Stimulated activated CD8-positive, alpha-beta memory T cell treated with anti-CD3 and anti-CD28 coated beads, Interleukin-4, amount 100 ng/mL, for 4 hours (primary cell): ENCODE results near the gene TIMMDC1.

Source experiments
- DNase-seq, 2 donors: peaks; one replicate each; pipeline ENCODE4 v3.0.0-alpha.2; 2020; ENCODE audit warnings: low read depth in 2 of 2, low spot score in 1 of 2

TIMMDC1 gene, protein sequence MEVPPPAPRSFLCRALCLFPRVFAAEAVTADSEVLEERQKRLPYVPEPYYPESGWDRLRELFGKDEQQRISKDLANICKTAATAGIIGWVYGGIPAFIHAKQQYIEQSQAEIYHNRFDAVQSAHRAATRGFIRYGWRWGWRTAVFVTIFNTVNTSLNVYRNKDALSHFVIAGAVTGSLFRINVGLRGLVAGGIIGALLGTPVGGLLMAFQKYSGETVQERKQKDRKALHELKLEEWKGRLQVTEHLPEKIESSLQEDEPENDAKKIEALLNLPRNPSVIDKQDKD

DNA sequence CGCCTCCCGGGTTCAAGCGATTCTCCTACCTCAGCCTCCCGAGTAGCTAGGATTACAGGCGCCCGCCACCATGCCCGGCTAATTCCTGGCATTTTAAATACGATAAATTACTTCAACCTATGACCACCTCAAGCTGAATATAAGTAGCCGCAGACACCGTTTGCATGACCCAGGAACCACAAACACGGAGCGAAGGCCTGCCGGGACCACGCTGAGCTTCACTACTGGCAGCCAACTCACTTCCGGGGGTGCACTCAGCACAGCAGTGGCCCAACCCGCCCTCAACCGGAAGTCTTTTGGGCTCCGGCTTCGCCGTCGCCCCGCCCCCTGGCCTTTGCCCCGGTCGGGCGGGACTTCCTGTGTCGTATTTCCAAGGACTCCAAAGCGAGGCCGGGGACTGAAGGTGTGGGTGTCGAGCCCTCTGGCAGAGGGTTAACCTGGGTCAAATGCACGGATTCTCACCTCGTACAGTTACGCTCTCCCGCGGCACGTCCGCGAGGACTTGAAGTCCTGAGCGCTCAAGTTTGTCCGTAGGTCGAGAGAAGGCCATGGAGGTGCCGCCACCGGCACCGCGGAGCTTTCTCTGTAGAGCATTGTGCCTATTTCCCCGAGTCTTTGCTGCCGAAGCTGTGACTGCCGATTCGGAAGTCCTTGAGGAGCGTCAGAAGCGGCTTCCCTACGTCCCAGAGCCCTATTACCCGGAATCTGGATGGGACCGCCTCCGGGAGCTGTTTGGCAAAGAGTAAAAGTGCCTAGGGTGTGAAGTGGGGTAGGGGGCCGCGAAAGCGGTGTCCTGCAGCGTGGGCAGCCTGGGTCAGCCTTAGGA lies at the start of gene TIMMDC1:
Gene TIMMDC1, plus strand, starts transcription at position 362 of the 826 bp plus-strand sequence. Its CDS starts 187 bp downstream, at position 549.
- DNase-seq = peak; percentile 93 to 96

DNA sequence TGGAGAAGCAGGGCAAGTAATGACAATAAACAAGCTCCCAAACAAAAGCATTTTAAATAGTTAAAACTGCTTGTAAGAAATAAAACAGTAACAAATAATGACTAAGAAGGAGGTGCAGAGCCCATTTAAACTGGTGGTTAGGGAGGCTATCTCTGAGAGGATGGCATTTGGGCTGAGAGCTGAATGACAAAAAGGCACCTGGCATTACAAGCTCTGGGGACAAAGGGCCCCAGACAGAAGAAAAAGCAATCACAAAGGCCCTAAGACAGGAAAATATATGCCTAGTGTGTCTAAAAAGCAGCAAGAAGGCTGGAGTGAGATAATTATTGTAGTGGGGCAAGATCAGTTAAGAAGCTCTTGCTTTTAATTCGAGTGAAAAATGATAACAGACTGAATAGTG lies 44.5 kb upstream of the TIMMDC1 start:
- no peak for DNase-seq

DNA sequence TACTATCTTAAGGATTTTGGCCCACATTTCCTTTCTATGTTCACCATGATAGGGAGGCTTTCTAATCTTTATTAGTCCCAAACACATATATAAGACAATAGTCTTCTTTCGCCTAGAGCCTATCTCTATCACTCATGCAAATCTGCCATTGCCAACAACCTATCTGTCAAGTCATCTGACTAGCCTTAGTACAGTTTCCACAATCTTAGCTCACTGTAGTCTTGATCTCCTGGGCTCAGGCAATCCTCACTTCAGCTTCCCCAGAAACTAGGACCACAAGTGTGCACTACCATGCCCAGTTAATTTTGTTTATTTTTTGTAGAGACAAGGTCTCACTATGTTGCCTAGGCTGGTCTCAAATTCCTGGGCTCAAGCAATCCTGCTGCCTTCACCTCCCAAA lies 41.9 kb upstream of the TIMMDC1 start:
- DNase-seq = no peak

DNA sequence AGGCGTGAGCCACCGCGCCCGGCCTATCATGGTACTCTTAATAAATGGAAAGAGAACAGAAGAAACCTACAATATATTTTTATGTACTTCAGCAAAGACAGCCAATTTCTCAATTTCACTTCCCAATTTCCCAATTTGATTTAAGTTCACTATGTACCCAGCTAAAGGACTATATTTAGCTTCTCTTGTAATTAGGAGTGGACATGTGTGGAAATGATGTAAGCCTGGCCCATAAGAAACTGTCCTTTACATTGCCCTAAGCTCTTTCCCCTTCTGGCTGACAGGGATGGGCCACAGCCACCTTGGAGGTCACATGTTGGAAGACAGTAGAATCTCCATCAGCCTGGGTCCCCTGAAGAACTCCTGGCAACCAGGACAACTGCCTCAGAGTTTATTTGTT lies 41.1 kb upstream of the TIMMDC1 start:
- DNase-seq = no peak

DNA sequence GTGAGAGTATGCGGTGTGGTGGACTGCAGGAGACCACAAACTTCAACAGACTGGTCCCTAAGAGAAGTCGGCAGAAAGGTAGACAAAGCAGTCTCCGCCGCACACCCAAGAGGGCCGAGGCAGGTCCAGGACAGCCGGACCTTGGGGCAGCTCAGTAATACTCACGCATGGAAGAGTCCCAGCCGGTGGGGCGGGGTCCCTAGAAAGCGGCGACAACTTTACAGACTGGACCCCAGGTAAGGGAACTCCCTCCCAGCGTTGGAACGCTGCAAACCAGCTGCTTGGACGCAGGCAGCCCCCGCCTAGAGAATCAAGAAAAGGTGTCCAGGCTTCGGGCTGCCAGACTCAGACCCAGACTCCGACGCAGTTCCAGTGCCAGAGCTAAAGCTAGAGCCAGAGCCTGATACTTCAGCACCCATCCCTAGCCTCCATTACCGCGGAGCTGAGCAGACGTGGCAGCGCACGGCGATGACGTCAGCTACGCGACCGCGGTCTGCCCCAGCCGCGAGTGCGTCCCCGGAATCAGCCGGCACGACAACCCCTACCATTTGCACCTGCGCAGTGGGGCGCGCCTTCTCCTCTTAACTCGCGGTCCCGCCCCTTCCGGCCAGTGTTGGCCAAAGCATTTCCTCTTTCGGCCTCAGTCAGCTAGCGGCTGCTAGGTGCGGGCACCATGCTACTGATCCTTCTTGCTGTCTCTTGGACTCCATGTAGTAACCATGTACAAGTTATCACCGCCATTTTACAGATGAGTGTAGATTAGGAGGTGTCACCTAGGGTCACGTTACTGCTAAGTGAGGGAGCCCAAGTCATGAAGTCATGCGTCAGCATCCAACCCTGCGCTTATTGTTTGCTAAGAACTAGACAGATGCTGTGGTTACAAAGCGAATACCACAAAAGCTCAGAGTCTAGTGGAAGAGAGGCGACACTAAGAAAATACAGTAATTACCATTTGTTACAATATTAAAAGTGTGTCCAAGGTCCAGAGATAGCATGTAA lies 34.9 kb upstream of the TIMMDC1 start, which contains the start of gene TMEM39A:
Gene TMEM39A, minus strand, starts transcription at position 445 of the 999 bp plus-strand sequence. CDS start 1,541 bp downstream, outside the sequence.
- DNase-seq = peak; percentile 97

DNA sequence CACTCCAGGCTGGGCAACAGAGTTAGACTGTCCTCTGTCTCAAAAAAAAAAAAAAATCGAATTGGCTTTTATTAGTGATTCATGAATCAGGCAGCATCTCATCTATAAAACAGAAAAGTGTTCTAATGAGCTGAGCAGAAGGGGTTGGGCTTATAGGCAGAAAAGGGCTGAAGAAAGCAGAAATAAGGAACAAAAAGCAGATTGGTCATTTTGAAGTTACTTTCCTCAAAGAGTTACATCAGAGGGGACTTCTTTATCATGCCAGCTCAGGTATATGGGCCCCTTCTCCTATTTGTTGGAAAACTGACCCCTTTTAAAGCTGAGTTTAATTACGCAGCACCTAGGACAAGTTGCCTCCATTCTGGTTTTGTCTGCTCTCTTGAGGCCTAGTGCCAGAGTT lies 30.3 kb upstream of the TIMMDC1 start:
- DNase-seq = no peak

DNA sequence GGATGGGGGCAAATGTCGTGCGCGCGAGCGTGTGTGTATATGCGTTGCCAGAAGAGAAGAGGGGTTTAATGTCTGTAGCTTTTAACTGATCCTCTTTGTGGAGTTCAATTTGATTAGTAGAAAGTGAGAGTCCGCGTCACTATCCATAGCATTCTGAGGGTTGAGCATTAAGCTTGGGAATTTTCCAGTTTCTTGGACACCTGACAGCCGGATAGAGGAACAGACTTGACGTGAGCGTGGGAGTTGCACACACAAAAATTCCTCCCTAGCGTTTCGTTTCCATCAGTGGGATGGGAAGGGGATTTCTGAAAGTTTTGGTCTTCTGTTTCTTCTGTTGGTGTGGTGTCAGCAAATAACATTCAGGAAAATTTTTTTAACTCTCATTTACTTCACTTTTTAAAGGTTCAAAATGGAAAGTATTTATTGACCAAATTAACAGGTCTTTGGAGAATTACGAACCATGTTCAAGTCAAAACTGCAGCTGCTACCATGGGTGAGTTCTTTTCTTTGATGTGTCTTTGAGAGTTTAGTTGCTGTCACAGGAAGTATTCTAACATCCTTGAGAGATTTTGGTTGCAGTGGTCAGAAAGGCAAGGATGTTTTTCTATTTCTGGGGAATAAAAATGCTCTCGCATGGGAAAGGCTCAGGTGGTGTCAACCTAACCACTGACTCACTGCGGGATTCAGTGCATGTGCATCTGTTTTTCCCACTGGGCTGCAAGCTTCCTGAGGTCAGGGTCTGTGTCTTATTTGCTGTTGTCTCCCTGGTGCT lies 28.7 kb upstream of the TIMMDC1 start:
- DNase-seq = no peak

DNA sequence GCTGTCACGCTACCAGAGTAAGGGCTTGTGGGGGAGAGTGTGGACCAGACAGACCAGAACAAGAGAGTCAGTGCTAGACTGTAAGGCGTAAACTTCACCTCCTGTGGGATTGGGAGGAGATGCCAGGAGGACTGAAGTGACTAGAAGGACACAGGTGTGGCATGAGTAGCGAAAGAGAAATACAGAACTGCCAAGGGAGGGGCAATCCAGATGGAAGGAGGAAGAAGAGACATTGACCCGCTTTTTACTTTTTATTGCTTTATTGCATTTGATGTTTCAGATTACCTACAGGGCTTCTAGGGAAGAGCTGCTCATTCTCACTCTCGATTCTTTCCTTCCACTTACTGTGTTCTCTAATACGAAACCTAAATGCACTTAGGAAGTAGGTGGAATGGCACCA lies 27.5 kb upstream of the TIMMDC1 start:
- no peak for DNase-seq

DNA sequence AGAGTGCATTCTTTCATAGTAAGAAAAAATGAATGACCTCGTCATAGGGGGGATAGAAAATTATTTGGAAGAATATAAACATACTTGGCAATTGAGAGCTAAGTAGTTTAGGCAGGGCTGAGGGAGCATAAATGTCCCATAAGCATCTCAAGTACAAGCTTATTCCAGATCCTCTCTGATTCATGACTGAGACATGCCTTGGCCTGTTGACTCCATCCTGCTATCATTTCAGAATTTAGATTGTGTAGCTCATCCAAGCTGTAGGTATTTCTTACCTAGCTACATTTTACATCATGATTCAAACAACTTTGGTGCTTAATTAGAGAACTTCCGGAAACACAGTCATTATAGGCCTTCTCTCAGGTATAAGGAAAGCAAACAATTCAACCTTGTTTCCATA lies 17.3 kb upstream of the TIMMDC1 start:
- no peak for DNase-seq

DNA sequence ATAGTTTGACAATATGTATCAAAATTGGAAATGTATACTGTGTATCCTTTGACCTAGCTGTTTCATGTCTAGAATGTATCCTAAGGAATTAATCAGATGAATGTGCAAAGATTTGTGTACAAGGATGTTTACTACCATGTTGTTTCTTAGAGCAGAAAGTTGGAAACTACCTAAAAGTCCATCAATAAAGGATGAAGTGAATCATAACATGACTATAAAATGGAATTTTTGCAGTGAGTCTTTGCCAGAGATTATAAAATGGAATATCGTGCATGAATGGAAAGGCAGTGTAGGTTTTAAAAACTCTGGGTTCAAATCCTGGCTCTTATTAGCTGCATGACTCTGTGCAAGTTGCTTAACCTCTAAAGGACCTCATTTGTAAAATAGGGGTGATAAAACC lies 15.2 kb upstream of the TIMMDC1 start:
- DNase-seq = no peak

DNA sequence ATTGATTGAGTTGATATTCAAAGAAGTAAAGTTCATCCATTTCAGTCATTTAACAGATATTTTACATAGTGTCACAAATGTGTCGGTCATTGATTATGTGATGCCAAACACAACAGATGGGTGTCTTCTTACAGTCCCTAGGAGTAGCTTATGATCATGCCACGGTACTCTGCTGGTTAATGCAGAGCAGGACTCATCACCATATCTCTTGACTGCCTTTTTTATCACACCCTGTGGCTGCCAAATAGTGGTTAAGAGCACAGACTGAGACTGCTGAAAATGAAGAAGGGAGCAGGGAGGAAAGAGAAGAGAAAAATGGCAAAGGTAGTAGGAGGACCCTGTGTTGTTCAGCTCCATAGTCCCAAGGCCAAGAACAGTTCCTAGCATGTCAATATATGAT lies 12.8 kb upstream of the TIMMDC1 start:
- no peak for DNase-seq

DNA sequence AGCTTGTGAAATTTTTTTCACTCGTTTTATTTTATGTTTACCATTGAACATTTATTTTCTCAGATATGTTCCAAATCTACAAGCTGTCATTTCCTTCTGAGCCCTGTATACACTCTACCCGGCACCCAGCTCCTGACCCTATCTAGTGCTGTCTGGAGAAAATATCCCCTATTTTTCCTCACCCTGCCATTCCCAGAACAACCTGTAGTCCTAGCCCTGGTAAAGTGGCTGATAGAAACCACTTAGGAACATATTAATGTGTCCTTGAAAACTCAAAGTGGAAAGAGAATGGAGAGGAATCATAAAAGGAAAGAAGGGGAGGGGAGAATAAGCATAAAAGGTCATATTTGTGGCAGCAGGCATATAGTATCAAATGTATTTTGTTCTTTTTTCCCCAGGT lies 8.2 kb upstream of the TIMMDC1 start:
- DNase-seq = no peak

DNA sequence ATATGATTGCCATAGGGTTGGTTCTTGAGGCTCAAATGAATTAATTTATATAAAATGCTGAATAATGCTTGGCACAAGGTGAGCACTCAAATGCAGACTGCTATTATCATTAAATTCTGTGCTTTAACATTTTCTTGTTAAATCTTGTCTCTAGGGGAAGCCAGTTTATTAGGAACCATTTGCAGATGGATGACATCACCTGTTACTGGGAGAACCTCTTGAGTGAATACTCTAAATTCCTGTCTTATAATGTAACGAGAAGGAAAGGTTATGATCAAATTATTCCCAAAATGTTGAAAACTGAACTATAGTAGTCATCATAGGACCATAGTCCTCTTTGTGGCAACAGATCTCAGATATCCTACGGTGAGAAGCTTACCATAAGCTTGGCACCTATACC lies 6.2 kb upstream of the TIMMDC1 start:
- no peak for DNase-seq

DNA sequence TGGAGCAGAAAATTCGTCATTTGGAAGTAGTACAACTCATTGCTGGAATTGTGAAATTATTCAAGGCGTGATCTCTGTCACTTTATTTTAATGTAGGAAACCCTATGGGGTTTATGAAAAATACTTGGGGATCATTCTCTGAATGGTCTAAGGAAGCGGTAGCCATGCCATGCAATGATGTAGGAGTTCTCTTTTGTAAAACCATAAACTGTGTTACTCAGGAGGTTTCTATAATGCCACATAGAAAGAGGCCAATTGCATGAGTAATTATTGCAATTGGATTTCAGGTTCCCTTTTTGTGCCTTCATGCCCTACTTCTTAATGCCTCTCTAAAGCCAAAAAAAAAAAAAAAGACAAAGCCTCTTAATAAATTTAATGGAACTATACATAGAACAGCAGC lies 5.5 kb upstream of the TIMMDC1 start:
- DNase-seq = no peak

DNA sequence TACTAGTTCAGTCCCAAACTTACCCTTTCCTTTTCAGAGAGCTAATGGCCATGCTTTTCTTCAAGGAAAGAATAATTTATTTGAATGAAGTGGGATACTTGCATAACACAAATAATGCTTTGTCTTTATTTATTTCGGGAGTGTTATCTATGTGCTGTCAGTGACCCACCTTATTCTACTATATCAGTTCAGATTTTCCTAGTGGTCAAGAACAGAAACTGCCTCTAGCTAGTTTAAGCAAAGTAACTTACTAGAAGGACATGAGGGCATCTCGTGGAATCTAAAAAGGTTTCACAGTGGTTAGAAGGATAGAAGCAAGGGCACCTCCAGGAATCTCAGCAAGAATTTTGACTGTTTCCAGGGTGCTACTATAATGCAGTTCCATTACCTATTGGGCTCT lies 3.8 kb upstream of the TIMMDC1 start:
- no peak for DNase-seq

DNA sequence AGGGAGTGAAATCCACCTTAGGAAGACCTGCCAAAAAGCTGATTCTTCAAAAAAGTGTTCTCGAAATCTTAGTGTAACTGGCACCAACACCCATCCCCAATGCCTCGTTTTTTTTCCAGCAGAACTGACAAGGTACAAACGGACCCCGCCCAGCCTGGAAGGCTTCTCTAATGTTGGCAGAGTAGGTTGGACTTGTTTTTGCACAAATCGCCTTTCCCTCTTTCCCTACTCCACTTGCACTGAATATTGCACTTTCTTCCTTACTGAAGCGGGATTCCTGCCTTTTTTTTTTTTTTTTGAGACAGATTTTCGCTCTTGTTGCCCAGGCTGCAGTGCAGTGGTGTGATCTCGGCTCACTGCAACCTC lies 544 bp upstream of the TIMMDC1 start:
- DNase-seq = no peak

DNA sequence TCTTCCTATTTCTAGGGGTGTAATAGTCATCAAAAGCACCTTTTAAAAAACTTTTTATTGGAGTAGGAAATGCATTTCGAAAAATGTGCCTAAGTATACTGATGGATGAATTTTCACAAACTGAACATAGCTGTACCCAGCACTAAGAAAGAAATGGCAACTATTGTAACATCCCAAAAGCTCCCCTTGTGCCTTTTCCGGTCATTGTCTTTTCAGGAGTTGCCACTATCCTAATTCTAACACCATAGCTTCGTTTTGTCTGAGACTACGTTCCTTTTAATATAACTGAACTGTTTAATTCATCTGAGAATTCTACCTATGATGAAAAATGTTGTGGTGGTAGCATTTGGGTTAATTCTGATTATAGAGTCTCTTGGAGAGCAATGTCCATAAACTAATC lies 1.9 kb downstream of the TIMMDC1 start:
- no peak for DNase-seq

DNA sequence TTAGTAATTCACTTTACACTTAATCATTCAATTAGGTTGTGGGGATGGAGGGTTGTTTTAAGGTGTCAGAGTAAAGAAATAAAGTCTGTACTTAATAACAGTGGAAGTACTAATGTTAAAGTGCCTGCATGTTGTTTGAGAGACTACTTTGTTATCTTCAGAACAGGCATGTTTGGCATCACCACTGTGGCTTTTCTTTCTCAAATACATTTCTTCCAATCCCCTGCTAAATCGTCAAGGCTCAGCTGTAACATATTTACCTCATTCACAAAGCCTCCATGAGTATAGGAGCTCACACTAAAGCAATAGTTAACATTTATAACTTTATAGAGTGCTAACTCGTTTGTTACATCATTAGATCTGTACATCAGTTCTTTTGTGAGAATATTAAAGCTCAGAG lies 2.6 kb downstream of the TIMMDC1 start:
- no peak for DNase-seq

DNA sequence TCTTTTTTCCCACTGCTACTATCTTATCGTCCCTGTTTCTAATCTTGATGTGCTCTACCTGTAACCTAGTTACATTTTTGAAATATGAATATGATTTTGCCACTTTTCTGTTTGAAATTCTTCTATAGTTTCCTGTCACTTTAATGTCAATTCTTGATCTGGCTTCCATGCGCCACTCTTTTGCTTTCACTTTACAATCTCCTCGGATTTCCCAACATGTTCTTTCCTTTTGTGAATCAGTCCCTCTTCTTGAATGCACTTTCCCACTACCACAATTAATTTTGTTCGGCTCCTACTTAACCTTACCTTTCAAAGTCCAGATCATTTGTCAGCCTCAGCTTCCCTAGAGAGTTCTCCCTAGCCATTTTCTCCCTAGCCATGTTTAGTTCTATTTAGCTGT lies 8.3 kb downstream of the TIMMDC1 start:
- no peak for DNase-seq

DNA sequence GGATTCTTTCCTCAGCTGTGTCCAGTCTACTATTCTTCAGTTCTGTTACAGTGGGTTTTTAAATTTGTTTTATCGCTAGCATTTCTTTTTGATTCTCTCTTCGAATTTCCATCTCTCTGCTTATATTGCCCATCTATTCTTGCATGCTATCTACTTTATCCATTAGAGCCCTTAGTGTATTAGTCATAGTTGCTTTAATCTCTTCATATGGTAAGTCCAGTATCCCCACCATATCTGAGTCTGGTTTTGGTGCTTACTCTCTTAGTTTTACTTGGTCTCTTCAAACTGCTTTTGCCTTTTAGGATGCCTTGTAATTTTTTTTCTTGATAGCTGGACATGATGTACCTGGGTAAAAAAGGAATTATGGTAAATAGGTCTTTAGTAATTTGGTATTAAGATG lies 9.1 kb downstream of the TIMMDC1 start:
- no peak for DNase-seq
